Retinal pigment epithelial cell (primary cell): ENCODE results near the gene COX10.

Experiments used
- DNase-seq: peaks from one replicate; pipeline ENCODE4 v3.0.0-alpha.2; 2010; ENCODE audit warnings: low read depth
- H3K4me3 ChIP-seq: 2 replicates; pipeline ENCODE4 v1.5.1; 2011; ENCODE audit warnings: mild to moderate bottlenecking, low read length, control low read depth, moderate library complexity
- TF ChIP-seq, protein P1 (sequence below): conservative IDR thresholded peaks from 2 replicates; pipeline ENCODE4 v1.5.1; 2011; ENCODE audit warnings: low read depth, low read length, control low read depth, inconsistent platforms

COX10 gene

DNA sequence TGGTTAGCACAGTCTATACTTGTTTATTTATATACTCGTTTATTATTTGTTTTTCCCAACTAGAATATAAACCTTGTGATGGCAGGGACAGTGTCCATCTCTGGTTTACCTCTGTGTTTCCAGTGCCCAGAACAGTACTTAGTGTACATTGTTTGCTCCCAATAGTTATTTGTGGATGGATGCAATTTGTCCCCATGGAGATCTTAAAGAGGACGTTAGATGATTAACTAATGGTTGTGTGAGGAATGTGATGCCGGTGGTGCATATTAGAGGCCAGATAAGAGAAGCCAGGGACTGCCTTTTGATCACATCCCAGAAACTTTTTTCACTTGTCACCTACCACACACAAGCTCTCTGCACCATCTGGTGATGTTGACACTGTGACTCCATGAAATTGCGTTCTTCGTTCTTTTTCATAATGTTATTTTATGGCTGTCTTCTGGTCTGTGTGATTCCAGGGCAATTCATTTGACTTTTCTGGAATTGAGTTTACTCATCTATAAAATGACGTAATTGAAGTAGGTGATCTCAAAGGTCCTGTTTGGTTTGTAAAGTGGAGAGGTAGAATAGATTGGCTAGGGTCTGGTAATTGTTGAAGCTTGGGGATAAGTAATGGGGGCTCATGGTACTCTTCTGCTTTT, 1.2 kb downstream of the COX10 start:
- peak overlapping the region; percentile 95 for H3K4me3 ChIP-seq
- no peak for DNase-seq
- TF ChIP-seq, protein P1, sequence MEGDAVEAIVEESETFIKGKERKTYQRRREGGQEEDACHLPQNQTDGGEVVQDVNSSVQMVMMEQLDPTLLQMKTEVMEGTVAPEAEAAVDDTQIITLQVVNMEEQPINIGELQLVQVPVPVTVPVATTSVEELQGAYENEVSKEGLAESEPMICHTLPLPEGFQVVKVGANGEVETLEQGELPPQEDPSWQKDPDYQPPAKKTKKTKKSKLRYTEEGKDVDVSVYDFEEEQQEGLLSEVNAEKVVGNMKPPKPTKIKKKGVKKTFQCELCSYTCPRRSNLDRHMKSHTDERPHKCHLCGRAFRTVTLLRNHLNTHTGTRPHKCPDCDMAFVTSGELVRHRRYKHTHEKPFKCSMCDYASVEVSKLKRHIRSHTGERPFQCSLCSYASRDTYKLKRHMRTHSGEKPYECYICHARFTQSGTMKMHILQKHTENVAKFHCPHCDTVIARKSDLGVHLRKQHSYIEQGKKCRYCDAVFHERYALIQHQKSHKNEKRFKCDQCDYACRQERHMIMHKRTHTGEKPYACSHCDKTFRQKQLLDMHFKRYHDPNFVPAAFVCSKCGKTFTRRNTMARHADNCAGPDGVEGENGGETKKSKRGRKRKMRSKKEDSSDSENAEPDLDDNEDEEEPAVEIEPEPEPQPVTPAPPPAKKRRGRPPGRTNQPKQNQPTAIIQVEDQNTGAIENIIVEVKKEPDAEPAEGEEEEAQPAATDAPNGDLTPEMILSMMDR: no peak

DNA sequence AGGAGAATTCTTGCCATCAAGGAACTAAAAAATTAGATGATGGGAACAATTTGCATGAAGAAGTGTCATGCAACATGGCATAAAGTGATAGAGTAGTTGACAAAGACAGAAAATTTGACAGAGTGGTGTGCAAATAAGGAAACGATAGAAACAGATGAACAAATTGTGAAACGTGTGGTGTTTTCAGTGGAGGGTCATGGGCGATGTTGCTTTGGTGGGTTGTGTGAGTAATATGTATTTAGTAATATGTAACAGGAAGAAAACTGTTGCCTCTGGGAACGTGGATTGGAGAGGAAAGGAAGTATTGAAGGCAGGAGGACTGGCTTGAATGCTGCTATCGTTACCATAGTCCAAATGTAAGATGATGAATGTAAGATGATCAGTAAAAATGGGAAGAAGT, 3.6 kb downstream of the COX10 start:
- no peak overlapping the region for H3K4me3 ChIP-seq
- no peak for DNase-seq
- TF ChIP-seq, protein P1: no peak

DNA sequence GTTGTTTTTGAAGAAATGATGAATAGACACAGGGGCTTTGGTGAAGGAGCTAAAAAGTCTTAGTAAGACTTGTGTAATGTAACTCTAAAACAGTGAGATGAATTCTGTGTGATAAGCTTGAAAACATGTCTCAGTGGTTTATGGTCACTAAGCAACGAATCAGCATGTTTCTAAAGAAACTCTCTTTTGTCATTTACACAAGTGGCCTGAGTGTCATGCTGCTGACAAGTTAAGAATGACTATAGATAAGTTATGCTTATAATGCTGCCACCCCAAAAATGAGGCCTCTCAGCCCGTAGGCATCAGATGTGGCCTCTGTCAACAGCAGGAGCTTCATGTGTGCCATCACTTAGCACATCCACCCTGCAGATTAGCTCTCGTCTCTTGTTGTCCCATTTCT, 8.7 kb downstream of the COX10 start:
- DNase-seq: no peak
- no peak overlapping the region for H3K4me3 ChIP-seq
- TF ChIP-seq, protein P1: no peak

- H3K4me3 ChIP-seq: no peak overlapping the region
- TF ChIP-seq, protein P1: no peak
- DNase-seq: no peak
Measured at GRCh38 chr17:14080847-14081251, 11.5 kb downstream of the COX10 start.

DNA sequence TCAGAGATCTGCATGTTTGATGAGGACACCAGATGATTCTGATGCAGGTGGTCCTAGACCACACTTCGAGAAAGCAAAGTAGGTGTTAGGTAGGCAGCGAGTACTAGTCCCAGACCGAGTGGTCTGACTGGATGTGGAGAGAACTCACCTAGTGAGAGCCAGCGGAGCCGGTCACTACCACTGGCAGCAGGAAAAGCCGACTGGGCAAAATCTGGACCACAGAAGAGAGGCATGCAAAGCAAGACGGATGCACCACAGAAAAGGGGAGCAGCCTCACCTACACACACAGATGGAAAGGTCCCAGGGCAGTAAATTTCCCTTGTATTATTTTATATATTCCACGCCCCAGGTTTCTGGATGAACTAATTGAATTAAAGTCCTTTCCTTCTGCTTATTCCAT, 13.5 kb downstream of the COX10 start:
- TF ChIP-seq, protein P1: no peak
- no peak for DNase-seq
- no peak overlapping the region for H3K4me3 ChIP-seq

DNA sequence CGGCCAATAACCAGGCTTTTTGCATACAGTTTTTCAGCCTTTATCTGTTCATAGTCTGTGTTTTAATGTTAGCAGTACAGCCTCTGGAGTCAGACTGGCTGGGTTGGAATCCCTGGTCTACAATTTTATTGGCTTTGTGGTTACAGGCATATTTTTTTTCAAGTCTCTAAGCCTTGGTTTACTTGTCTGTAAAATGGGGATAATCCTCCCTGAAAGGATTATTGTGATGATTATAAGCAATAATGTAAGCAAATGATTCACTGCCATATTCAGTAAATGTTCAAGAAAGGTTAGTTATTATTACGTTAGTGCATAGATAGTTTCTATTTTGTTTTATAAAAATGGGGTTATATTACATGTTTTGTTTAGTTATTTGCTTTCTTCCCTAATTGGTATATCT, 15.7 kb downstream of the COX10 start:
- DNase-seq: no peak
- no peak overlapping the region for H3K4me3 ChIP-seq
- TF ChIP-seq, protein P1: no peak

DNA sequence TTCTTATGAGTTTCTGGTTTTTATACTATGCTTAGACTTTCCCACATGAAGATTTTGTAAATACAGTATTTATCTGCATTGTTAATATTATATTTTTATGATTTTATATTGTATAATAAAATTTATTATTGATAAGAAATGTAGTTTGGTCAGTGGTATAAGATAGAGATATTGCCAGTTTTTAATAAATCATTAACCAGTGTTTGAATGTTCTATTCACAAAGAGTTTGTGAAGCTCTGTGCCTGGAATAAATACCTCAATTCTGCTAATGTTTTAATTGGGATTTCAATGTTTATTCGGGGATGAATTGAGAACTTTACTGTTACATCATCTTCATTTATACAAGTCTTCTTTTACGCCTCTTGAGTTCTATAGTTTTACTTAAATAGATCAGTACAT, 16.9 kb downstream of the COX10 start:
- DNase-seq: no peak
- no peak overlapping the region for H3K4me3 ChIP-seq
- TF ChIP-seq, protein P1: no peak
